Left ventricle myocardium inferior (tissue), 1 donor: Measurements from ENCODE around the gene EFL1. TPM values are rescaled to one million over a fixed set of nuclear protein-coding genes. Genes with fewer than 3 reads are reported as not detected.
"Not testable (repeated sequence)": the region's sequence is repeated elsewhere in the genome, so short reads cannot be mapped to it uniquely, and the experiment has no call there.

Source experiments
- DNase-seq: peaks from one replicate; pipeline ENCODE4 v3.0.0-alpha.2; 2020
- H3K27ac ChIP-seq: fragments of 200-600 bp; replicated peaks from 2 replicates; pipeline ENCODE4 v1.8.0; 2021
- H3K27me3 ChIP-seq: fragments of 200-600 bp; 2 replicates; pipeline ENCODE4 v1.8.0; 2021; ENCODE audit warnings: low read depth
- H3K36me3 ChIP-seq: fragments of 200-600 bp; 2 replicates; pipeline ENCODE4 v1.8.0; 2021
- H3K4me1 ChIP-seq: fragments of 200-600 bp; 2 replicates; pipeline ENCODE4 v1.8.0; 2021
- H3K4me3 ChIP-seq: fragments of 200-600 bp; 2 replicates; pipeline ENCODE4 v1.8.0; 2021; ENCODE audit warnings: mild to moderate bottlenecking, moderate library complexity
- H3K9me3 ChIP-seq: fragments of 200-600 bp; replicated peaks from 2 replicates; pipeline ENCODE4 v1.8.0; 2021
- intact Hi-C: fragments of 100-400 bp; cut with micrococcal nuclease; formaldehyde crosslinking; loops from one replicate; pipeline ENCODE4 v1.11.0; 2022
- total RNA-seq: library from RNA; stranded (reverse); fragmentation: NEBNext Ultra II Directional; extraction: Animal tissue kit (Norgen Biotek cat#: 25700); gene quantifications from one replicate; pipeline ENCODE4 v1.2.1, GENCODE V29; 2021
- TF ChIP-seq, protein P1 (sequence below): fragments of 200-600 bp; IDR thresholded peaks from 2 replicates; pipeline ENCODE4 v1.8.0; 2021; ENCODE audit warnings: antibody characterized with exemption, mild to moderate bottlenecking, borderline replicate concordance
- donor health status: DM: no; HTN: yes; CAD: no; lungs with severe emphysema.

EFL1 gene
- total RNA-seq, 1 donor from 2014 or later: 12.9 TPM

DNA sequence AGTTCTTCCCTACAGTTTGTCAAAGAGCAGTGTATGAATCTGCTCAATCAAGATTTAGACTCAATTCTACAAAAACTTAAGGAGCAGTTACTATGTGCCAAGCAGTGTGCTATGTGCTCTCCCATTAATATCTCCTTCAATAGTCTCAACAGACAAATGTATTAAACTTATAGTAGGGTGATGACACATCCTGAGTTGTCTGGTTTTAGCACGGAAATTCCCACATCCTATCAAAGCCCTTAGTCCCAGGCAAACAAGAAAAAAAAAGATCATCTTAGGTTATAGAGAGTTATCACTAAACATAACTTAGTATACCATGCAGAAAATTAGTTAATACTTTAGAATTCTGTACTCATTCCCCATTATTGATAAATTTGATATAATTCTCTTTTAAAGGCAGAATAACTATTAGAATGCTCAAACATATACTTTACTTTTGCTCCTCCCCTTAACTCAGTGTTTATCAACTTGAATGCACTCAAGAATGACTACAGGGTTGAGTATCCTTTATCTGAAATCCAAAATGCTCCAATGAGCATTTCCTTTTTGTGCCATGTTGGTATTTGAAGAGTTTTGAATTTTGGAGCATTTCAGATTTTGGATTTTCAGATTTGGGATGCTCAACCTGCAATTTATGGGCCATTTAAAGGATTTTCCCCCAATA lies 20.6 kb downstream of the EFL1 start:
- intact Hi-C loops, H3K4me3 ChIP-seq, DNase-seq, H3K27me3 ChIP-seq, H3K9me3 ChIP-seq, H3K27ac ChIP-seq, H3K4me1 ChIP-seq: not testable (repeated sequence)
- peaks cover 53% of the 10 kb centered on the region for H3K36me3 ChIP-seq

DNA sequence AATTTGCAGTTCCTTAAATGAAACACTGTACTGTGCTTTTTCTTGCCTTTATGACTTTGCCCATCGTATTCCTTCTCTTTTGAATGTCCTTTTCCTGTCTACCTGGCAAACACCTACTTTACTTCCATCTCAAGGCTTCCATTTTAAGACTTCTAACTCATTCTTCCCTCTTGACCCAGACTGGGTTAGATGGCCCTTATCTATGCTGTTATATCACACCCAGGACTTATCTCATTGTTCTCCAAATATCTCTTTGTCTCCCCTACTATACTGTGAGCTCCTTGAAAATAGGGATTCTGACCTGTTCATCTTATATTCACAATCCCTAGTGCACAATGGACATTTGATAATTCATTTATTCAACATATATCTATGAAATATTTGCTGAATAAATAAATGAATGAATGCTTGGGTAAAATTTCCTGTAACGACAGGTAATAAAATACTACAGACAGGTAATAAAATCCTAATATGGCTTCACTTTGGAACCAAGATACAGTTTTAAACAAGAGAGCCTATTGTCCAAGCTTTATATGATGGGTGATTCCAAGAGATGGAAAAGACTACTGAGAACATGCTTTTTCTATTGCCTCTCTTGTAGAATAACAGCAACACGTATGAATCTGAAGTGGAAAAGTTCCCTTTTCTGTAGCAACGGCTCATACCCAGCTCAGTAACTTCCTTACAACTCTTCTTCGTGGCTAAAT lies 22.7 kb downstream of the EFL1 start:
- Histone ChIP-seq H3K4me3 (no peak overlapping the region), H3K9me3 (no peaks in the 10 kb centered on the region), H3K36me3 (peaks cover 48% of the 10 kb centered on the region), H3K4me1 (no peaks in the 10 kb centered on the region), H3K27me3 (no peaks in the 10 kb centered on the region), H3K27ac (no peak overlapping the region)
- intact Hi-C loops: no loop called here
- TF ChIP-seq, protein P1, sequence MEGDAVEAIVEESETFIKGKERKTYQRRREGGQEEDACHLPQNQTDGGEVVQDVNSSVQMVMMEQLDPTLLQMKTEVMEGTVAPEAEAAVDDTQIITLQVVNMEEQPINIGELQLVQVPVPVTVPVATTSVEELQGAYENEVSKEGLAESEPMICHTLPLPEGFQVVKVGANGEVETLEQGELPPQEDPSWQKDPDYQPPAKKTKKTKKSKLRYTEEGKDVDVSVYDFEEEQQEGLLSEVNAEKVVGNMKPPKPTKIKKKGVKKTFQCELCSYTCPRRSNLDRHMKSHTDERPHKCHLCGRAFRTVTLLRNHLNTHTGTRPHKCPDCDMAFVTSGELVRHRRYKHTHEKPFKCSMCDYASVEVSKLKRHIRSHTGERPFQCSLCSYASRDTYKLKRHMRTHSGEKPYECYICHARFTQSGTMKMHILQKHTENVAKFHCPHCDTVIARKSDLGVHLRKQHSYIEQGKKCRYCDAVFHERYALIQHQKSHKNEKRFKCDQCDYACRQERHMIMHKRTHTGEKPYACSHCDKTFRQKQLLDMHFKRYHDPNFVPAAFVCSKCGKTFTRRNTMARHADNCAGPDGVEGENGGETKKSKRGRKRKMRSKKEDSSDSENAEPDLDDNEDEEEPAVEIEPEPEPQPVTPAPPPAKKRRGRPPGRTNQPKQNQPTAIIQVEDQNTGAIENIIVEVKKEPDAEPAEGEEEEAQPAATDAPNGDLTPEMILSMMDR: no peak
- no peak for DNase-seq

DNA sequence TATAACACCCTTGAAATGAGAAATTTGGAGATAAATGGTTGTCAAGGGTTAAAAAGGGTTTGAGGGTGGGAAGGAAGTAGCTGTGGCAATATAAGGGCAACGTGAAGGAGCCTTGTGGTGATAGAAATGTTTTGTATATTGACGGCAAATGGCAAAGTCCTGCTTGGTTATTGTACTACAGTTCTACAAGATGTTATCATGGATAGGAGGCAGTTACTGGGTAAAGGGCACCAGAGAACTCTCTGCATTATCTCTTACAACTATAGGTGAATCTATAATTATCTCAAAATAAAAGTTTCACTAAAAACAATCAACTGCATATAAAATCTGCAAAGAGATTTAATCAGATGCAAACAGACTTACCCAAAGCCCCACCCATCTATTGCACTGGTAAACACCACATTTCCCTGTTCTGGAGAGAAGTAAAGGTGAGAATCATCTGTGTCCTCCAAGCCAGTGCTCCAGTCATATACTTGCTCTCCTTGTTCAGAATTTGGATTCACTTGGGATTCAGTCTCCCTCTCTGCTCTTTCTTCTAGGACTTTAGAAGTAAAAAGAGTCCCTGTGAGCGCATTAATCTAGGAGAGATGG lies 24.5 kb downstream of the EFL1 start:
- not testable (repeated sequence) for H3K4me1 ChIP-seq

DNA sequence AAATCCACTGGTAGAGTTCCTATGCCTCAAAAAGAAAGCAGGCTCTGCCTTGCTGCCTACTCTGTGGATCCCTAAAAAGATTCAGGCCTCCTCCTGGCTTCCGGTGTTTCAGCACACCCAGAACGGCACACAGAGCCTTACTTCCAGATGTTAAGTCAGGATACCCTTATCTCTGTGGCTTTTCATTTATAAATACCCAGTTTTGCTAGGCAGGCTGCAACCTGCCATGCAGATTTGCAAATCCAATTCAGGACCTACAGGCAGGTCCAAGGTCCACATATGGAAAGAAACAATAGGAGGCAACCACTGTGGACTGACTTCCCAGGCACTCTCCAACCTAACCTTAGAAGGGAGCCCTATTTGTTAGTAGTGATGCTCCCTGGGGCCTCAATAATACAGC lies 30.7 kb downstream of the EFL1 start:
- DNase-seq: no peak
- no peak overlapping the region for H3K27ac ChIP-seq
- H3K36me3 ChIP-seq: peaks cover 40% of the 10 kb centered on the region
- no peaks in the 10 kb centered on the region for H3K27me3 ChIP-seq
- intact Hi-C loops: no loop called here
- no peaks in the 10 kb centered on the region for H3K4me1 ChIP-seq
- TF ChIP-seq, protein P1: no peak
- no peaks in the 10 kb centered on the region for H3K9me3 ChIP-seq
- H3K4me3 ChIP-seq: no peak overlapping the region

More for the DNA sequence above, 24.5 kb downstream of the EFL1 start:
- H3K27me3 ChIP-seq, H3K4me3 ChIP-seq, intact Hi-C loops, H3K27ac ChIP-seq, DNase-seq, H3K9me3 ChIP-seq: not testable (repeated sequence)
- H3K36me3 ChIP-seq: peaks cover 40% of the 10 kb centered on the region

DNA sequence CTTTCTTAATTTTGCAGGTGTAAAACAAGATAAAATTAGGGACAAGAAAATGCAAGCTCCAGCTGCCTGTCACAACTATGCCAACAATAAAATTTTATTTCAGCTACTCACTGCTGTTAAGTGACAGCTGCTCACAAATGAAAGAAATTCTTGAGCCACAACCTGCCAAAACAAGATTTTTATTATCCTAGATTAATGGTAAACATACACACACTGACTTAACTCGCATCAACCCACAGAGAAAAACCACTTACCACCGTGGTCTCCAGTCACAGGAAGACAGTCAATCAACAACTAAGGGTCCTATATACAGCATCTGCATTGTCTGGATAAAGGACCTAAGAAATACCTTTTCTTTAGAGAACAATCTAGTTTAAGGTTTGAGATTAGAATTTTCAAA lies 31.3 kb downstream of the EFL1 start:
- H3K36me3 ChIP-seq: peaks cover 41% of the 10 kb centered on the region
- H3K4me1 ChIP-seq: no peaks in the 10 kb centered on the region
- H3K9me3 ChIP-seq: no peaks in the 10 kb centered on the region

DNA sequence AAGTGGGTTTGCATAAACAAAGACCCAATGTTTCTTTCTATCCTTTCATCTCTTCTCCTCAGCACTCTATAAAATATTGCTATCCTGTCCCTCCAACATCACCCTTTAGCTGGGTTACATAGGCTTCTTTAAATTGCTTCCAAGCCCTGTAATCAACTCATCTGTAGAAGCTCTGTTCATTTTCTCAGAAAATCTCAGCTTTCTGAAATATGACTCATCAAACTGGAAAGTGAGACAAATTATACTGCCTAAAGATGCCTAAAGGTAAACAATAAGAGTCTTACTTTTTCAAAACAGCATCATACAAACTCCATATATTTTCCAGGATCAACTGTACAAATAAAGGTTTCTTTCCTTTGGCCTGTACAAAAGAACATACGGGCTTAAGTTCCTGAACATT lies 33.8 kb downstream of the EFL1 start:
- H3K4me3 ChIP-seq: no peak overlapping the region
- H3K27ac ChIP-seq: no peak overlapping the region
- TF ChIP-seq, protein P1: no peak
- H3K4me1 ChIP-seq: no peaks in the 10 kb centered on the region
- no peaks in the 10 kb centered on the region for H3K9me3 ChIP-seq
- no peak for DNase-seq
- H3K27me3 ChIP-seq: no peaks in the 10 kb centered on the region
- intact Hi-C loops: no loop called here
- H3K36me3 ChIP-seq: peaks cover 44% of the 10 kb centered on the region

More for the DNA sequence above, 31.3 kb downstream of the EFL1 start:
- no peak for DNase-seq
- intact Hi-C loops: no loop called here
- TF ChIP-seq, protein P1: no peak
- no peak overlapping the region for H3K4me3 ChIP-seq
- no peak overlapping the region for H3K27ac ChIP-seq
- no peaks in the 10 kb centered on the region for H3K27me3 ChIP-seq
